ENCODE results near the gene MYH9.

Gene MYH9

DNA sequence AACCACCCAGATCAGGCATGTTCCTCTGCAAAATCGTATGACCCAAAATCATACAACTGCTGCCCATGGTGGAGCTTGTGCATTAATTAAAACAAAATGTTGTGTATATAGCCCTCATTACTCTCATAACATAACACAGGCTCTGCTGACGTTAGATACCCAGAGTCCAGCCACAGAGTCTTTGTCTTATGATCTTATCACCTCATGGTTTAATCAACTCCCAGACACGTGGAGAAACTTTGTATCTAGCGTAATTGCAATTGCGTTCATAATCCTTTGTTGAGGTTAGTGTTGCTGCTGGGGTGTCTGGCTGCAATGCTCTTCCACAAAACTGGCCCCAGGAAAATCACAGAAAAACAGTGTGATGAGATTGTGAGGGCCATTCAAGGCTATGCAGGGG lies 139.8 kb downstream of the MYH9 start:
- H3F3A ChIP-seq (ENCODE audit: insufficient read depth), result no peaks in the 10 kb centered on the region
- H3K27ac ChIP-seq (ENCODE audit: low read depth, low read length), result no peak overlapping the region
- H3K9ac ChIP-seq (ENCODE audit: low read length), result no peak overlapping the region
- no peak overlapping the region for H3K4me3 ChIP-seq (ENCODE audit: insufficient read depth, low read length, poor library complexity, severe bottlenecking)
- H3K79me2 ChIP-seq (ENCODE audit: insufficient read depth, low read length), result no peaks in the 10 kb centered on the region
- no peaks in the 10 kb centered on the region for H4K20me1 ChIP-seq (ENCODE audit: low read depth, low read length)
- no peak for TF ChIP-seq EZH2phosphoT487 (conservative IDR thresholded peaks at IDR 0.05; ENCODE audit: low read length)
- TF ChIP-seq, protein P1, sequence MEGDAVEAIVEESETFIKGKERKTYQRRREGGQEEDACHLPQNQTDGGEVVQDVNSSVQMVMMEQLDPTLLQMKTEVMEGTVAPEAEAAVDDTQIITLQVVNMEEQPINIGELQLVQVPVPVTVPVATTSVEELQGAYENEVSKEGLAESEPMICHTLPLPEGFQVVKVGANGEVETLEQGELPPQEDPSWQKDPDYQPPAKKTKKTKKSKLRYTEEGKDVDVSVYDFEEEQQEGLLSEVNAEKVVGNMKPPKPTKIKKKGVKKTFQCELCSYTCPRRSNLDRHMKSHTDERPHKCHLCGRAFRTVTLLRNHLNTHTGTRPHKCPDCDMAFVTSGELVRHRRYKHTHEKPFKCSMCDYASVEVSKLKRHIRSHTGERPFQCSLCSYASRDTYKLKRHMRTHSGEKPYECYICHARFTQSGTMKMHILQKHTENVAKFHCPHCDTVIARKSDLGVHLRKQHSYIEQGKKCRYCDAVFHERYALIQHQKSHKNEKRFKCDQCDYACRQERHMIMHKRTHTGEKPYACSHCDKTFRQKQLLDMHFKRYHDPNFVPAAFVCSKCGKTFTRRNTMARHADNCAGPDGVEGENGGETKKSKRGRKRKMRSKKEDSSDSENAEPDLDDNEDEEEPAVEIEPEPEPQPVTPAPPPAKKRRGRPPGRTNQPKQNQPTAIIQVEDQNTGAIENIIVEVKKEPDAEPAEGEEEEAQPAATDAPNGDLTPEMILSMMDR (IDR thresholded peaks at IDR 0.05; ENCODE audit: insufficient read depth, low read length, poor library complexity, severe bottlenecking), result no peak
- peaks cover 14% of the 10 kb centered on the region; the same call in 1 of the 2 replicates for H3K9me3 ChIP-seq (ENCODE audit: insufficient read depth, low read length)
- no peaks in the 10 kb centered on the region for H3K9me2 ChIP-seq (replicated peaks; ENCODE audit: insufficient read depth, low read length)
- H3K27me3 ChIP-seq (ENCODE audit: low read length), result no peaks in the 10 kb centered on the region
- H3K36me3 ChIP-seq (ENCODE audit: low read length), result no peaks in the 10 kb centered on the region
- no peak overlapping the region for H2AFZ ChIP-seq (ENCODE audit: low read depth, low read length, severe bottlenecking)
- H3K4me2 ChIP-seq (ENCODE audit: low read depth, low read length, poor library complexity, severe bottlenecking), result no peak overlapping the region

DNA sequence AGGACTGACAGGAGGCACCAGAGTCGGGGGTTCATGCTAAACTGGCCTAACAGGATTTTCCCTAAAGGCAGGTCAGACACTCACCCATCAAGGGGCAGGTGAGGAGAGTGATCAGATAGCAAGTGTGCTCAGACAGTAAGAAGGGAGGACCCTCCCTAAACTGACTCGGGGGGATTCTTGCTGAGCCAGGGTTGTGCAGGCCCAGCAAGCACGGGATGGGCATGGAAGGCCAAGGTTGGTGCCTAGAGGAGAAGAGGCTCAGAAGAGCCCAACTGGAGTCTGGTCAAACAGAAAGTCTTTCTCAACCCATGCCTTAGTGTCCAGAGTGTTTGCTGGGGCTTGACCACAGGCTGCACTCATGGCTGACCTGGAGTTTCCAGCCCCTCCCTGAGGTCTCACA lies 141.0 kb downstream of the MYH9 start:
- no peak overlapping the region for H3K27ac ChIP-seq (ENCODE audit: low read depth, low read length)
- peaks cover 14% of the 10 kb centered on the region; the same call in 1 of the 2 replicates for H3K9me3 ChIP-seq (ENCODE audit: insufficient read depth, low read length)
- H3K79me2 ChIP-seq (ENCODE audit: insufficient read depth, low read length), result no peaks in the 10 kb centered on the region
- H3K4me2 ChIP-seq (ENCODE audit: low read depth, low read length, poor library complexity, severe bottlenecking), result no peak overlapping the region
- no peaks in the 10 kb centered on the region for H3F3A ChIP-seq (ENCODE audit: insufficient read depth)
- no peak overlapping the region for H2AFZ ChIP-seq (ENCODE audit: low read depth, low read length, severe bottlenecking)
- TF ChIP-seq EZH2phosphoT487 (conservative IDR thresholded peaks at IDR 0.05; ENCODE audit: low read length), result no peak
- no peaks in the 10 kb centered on the region for H3K36me3 ChIP-seq (ENCODE audit: low read length)
- H3K9me2 ChIP-seq (replicated peaks; ENCODE audit: insufficient read depth, low read length), result no peaks in the 10 kb centered on the region
- no peaks in the 10 kb centered on the region for H4K20me1 ChIP-seq (ENCODE audit: low read depth, low read length)
- H3K4me3 ChIP-seq (ENCODE audit: insufficient read depth, low read length, poor library complexity, severe bottlenecking), result no peak overlapping the region
- no peaks in the 10 kb centered on the region for H3K27me3 ChIP-seq (ENCODE audit: low read length)
- H3K9ac ChIP-seq (ENCODE audit: low read length), result no peak overlapping the region

DNA sequence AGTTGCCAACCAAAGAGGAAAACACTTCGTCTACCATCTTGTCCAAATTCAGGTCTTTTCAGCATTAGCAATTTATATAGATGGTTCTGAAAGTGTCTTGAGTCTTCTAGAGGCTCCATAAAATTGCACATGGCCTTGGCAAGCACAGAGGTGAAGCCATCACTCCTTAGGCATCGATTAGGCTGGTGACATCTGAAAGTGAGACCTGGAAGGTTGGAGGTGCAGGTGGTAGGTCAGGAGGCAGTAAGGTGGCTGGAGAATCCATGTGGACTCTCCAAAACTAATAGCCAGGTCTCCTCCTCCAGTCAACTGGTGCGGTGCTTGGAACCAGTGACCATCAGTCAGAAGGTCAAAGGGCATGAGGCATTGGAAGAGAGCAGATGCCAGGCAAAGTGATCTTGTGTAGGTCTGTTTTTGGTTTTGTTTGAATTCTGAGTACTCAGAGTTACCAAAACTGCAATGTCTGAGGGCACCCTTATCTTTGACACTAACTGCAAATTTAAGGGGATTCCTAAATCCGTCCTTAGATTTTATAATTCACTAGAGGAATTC lies 141.9 kb downstream of the MYH9 start:
- Histone ChIP-seq H3K27me3 (ENCODE audit: low read length) (no peaks in the 10 kb centered on the region), H3K9ac (ENCODE audit: low read length) (no peak overlapping the region), H4K20me1 (ENCODE audit: low read depth, low read length) (no peaks in the 10 kb centered on the region), H3K4me2 (ENCODE audit: low read depth, low read length, poor library complexity, severe bottlenecking) (no peak overlapping the region), H3K9me2 (replicated peaks; ENCODE audit: insufficient read depth, low read length) (no peaks in the 10 kb centered on the region), H3K4me3 (ENCODE audit: insufficient read depth, low read length, poor library complexity, severe bottlenecking) (no peak overlapping the region), H3K9me3 (ENCODE audit: insufficient read depth, low read length) (peaks cover 14% of the 10 kb centered on the region; the same call in 1 of the 2 replicates), H3F3A (ENCODE audit: insufficient read depth) (no peaks in the 10 kb centered on the region), H3K36me3 (ENCODE audit: low read length) (no peaks in the 10 kb centered on the region), H3K79me2 (ENCODE audit: insufficient read depth, low read length) (no peaks in the 10 kb centered on the region), H2AFZ (ENCODE audit: low read depth, low read length, severe bottlenecking) (no peak overlapping the region), H3K27ac (ENCODE audit: low read depth, low read length) (no peak overlapping the region)
- TF ChIP-seq, protein P1 (IDR thresholded peaks at IDR 0.05; ENCODE audit: insufficient read depth, low read length, poor library complexity, severe bottlenecking), result no peak
- TF ChIP-seq EZH2phosphoT487 (conservative IDR thresholded peaks at IDR 0.05; ENCODE audit: low read length), result no peak

DNA sequence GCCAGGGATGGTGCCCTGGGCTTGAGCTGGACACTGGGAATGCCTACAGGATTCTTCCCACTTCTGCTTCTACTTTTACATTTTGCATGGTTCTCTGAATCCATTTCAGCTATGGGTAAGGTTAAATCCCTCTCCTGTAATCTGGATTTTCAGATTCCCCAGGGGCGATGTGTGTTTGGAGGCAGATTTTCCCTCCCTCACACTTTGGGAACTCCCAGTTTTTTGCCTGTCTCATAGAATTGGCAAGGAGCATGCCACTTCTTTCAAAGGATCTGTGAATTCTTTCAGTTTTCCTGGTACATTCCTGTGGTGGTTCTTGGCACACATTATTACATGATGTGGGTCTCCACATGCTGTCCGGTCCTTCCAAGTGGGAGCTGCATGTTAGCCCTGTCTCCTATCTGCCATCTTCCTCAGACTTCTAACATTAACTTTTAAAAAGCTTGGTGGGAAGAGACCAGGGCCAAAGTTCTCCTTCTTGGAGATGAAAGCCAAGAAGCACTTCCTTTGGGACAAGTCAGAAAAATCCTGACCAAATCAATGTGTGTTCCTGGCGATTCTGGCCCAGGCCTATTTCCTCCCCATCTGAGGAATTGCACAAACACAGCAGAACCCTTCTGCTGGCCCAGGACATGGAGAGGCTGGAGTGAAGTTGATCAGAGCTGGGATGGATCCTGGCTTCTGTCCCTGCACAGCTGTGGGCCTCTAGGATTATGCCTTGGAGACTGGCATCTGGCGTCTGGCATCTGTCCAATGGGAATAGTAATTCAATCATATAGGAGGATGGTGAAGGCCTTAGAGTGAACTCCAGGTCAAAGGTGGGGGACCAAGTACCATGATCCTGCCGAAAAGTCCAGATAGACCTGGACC lies 143.0 kb downstream of the MYH9 start:
- no peaks in the 10 kb centered on the region for H3K79me2 ChIP-seq (ENCODE audit: insufficient read depth, low read length)
- H3K36me3 ChIP-seq (ENCODE audit: low read length), result no peaks in the 10 kb centered on the region
- no peaks in the 10 kb centered on the region for H3K27me3 ChIP-seq (ENCODE audit: low read length)
- H3K9me3 ChIP-seq (ENCODE audit: insufficient read depth, low read length), result peaks cover 14% of the 10 kb centered on the region; the same call in 1 of the 2 replicates
- no peak overlapping the region for H3K4me3 ChIP-seq (ENCODE audit: insufficient read depth, low read length, poor library complexity, severe bottlenecking)
- TF ChIP-seq EZH2phosphoT487 (conservative IDR thresholded peaks at IDR 0.05; ENCODE audit: low read length), result no peak
- H3K4me2 ChIP-seq (ENCODE audit: low read depth, low read length, poor library complexity, severe bottlenecking), result no peak overlapping the region
- no peak overlapping the region for H3K27ac ChIP-seq (ENCODE audit: low read depth, low read length)
- no peaks in the 10 kb centered on the region for H4K20me1 ChIP-seq (ENCODE audit: low read depth, low read length)
- H3K9me2 ChIP-seq (replicated peaks; ENCODE audit: insufficient read depth, low read length), result no peaks in the 10 kb centered on the region
- H3F3A ChIP-seq (ENCODE audit: insufficient read depth), result no peaks in the 10 kb centered on the region
- H3K9ac ChIP-seq (ENCODE audit: low read length), result no peak overlapping the region
- no peak overlapping the region for H2AFZ ChIP-seq (ENCODE audit: low read depth, low read length, severe bottlenecking)

All from SU-DHL-6 (cell line).